ENCODE measurements around the gene CACNA2D3.

Gene CACNA2D3

GRCh38 chr3:54127499-54128056 lies 5.2 kb downstream of the CACNA2D3 start:
- DNase-seq = no peak

- no peak for DNase-seq
Observed at GRCh38 chr3:54131026-54131605, 8.8 kb downstream of the CACNA2D3 start.

DNA sequence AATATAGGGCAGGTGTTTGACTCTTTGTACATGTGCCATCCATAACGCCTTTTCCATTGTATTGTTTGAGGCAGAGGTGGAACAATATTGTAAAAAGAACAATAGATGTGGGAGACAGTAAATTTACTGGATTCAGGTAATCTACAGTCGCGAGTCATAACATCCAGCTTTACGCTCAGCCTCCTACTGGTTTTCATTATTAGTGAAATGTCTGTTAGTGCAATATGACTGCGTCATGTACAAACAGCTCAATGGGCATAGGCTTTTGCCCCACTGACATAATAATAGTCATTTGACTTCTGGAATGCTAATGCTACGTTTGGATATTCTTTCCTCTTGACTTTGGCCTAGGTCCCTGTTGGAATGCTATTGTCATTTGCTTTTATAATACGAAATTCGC lies 9.5 kb downstream of the CACNA2D3 start:
- no peak for DNase-seq

GRCh38 chr3:54132685-54133084 lies 10.3 kb downstream of the CACNA2D3 start:
- no peak for DNase-seq

DNA sequence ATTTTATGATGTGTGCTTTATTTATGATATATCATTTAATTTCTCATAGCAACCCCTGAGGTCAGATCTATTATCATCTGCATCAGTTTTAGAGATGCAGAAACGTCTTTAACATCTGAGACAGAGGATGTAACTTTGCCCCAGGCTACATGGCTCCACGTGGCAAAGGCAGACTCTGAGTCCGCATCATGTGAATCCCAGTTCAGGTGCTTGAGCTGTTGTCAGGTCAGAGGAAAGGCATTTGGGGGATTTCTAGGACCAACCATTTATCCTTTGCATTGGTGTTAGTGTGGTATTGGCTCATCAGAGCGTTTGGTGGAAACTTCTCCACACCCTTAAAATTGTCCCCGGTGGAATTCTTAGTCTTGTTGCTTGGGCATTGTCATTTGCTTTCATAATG lies 10.8 kb downstream of the CACNA2D3 start:
- DNase-seq = no peak

DNA sequence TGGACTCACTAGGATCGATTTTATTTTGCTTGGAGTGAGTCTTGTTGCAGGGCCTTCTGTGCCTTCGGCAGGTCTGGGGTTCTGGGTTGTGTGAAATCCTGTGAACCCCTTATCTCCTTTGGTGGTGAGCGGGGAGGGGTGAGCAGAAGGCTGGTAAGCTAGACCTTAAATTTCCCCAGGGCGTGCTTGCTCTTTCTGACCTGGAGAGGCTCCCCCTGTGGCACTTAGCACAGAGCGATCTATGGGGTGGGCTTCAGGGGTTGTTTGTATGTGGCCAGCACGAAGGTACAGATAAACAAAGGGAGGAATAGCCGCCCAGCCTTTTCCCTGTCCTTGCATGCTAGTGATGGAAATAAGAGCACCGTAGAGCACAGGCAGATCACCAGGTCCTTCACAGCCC lies 11.8 kb downstream of the CACNA2D3 start:
- no peak for DNase-seq

DNA sequence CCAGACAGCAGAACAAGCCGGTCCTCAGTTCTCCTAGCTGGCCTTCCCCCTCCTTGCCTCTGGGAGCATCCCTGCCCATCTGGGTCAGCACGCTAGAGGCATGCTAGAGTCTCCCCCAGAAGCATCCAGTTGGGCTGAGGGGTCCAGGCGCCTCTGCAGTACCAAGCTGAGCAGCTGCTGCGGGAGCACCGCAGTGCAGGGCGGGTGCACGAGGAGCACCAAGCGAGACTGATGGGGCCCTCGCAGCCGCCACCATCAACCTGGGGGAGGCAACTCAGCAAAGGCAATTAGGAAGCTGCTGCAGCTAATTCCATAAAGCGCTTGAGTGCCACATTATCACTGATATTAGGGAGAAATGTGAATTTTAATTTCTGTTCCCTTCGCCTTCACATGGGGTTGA lies 12.4 kb downstream of the CACNA2D3 start:
- no peak for DNase-seq

GRCh38 chr3:54137311-54137710 lies 15.0 kb downstream of the CACNA2D3 start:
- DNase-seq = no peak

DNA sequence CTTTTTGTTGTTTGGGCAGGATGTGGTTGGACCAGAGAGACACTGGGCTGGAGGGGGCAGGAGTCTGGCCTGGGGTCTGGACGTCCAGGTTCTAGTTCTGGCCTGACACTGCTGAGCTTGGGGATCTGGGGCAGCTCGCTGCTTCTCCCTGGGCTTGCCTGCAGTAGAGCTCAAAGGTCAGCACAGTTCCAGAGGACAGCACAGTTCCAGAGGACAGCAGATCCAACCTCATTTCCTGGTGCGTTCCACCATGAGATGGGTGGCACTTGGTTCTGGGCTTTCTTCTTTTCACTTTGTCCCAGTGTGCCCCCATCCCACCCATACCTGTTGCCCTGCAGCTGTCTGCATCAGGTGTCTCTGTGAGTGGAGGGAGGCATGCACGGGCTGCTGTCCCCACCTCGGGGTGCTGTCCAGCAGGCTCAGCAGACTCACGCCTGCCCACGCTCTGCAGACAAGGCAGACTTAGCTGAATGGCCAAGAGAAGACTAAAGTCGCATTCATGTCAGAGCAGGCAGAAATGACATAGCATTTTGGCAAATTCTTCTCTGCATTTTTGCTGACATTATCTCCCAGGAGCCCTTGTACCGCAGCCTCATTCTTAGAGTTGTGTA lies 16.7 kb downstream of the CACNA2D3 start:
- DNase-seq = no peak

DNA sequence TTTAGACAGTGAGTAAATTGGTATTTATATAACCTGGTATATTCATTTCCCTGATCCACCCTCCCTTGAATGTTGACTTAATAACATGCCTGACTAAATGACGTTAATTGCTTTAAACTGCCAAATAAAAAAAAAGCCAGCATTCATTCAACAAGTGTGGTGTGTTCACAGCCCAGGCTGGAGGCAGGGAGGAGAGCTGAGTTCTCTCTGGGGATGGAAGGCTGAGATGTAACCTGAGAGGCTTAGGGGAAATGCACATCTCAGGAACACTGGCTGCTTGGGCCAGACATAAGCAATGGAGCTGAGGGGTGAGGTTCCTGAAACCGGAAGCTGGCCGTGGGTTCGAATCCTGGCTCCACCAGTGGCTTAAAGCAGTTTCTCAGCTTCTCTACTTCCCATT lies 17.3 kb downstream of the CACNA2D3 start:
- no peak for DNase-seq

DNA sequence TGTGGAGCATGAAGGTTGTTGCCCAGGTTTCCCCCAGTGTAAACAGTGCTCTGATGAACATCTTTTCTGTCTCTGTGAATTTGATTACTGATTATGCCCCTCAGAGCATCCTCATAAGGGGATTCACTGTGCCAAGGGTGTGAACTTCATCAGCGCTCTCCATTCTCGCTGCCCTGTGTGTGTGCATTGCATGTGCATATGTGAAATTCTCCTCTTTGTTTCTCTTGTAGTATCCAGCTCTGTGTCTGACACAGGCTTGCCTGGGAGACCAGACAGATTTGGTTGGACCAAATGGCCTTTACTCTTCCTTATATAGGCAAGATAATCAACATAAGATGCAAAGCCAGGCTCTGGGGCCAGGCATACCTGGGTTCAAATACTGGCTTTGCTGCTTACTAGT lies 21.9 kb downstream of the CACNA2D3 start:
- DNase-seq = no peak

GRCh38 chr3:54146506-54147239 lies 24.3 kb downstream of the CACNA2D3 start:
- peak; percentile 19 for DNase-seq

DNA sequence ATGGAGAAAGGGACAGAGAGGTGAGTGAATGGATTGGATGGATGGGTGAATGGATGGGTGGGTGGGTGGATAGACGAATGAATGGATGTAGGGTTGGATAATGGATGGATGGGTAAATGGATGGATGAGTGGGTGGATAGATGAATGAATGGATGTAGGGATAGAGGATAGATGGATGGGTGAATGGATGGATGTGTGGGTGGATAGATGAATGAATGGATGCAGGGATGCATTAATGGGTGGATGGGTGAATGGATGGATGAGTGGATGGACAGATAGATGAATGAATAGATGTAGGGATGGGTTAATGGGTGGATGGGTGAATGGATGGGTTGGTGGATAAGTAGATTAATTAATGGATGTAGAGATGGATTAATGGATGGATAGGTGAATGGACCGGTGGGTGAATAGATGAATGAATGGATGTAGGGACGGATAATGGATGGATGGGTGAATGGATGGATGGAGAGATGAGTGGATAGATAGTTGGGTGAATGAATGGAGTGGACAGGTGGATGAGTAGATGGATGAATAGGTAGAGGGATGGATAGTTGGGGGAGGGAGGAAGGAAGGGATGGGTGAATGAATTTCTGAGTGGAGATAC lies 28.6 kb downstream of the CACNA2D3 start:
- DNase-seq = no peak

- no peak for DNase-seq
Observed at GRCh38 chr3:54153477-54153876, 31.1 kb downstream of the CACNA2D3 start.

GRCh38 chr3:54157860-54158259 lies 35.5 kb downstream of the CACNA2D3 start:
- no peak for DNase-seq

- DNase-seq = no peak
Observed at GRCh38 chr3:54159917-54160316, 37.6 kb downstream of the CACNA2D3 start.

- no peak for DNase-seq
Observed at GRCh38 chr3:54163441-54163840, 41.1 kb downstream of the CACNA2D3 start.

- DNase-seq = no peak
Observed at GRCh38 chr3:54164192-54164975, 42.0 kb downstream of the CACNA2D3 start.

DNA sequence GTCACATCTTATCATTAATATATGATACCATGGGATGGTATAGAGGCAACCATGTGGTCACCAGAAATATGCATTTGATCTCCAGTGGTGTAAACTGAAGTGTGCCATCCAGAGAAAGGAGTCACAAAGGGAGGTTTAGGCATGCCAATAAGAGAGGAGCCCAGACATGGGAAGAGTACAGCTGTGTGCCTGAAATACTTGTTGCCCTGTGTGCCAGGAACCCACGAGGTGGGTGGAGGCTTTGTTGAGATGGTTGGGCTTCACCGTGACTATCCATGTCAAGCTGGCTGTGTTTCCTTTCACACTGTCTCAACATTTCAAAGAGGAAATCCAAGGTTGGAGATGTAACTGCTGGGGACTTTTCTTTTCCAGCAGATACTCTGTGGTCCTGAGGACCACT lies 43.5 kb downstream of the CACNA2D3 start:
- no peak for DNase-seq

DNA sequence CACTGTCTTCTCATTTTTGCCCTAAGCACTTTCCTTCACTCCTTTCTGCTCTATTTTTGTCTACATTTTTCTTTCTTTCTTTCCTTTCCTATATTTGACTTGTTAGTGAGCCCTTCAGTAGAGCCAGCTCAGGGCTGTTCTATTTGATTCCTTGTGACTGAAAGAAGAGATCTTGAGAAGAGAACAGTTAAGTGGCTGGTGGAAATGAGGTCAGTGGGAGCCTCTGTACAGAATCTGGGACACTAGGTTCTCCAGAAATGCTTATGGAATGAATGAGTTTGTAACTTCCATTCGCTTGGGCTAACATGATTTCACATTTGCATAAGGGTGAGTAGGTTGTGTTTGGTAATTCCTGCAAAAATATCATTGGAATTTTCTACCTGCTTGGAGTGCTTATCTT lies 45.6 kb downstream of the CACNA2D3 start:
- no peak for DNase-seq

- DNase-seq = no peak
Observed at GRCh38 chr3:54168451-54168850, 46.1 kb downstream of the CACNA2D3 start.

DNA sequence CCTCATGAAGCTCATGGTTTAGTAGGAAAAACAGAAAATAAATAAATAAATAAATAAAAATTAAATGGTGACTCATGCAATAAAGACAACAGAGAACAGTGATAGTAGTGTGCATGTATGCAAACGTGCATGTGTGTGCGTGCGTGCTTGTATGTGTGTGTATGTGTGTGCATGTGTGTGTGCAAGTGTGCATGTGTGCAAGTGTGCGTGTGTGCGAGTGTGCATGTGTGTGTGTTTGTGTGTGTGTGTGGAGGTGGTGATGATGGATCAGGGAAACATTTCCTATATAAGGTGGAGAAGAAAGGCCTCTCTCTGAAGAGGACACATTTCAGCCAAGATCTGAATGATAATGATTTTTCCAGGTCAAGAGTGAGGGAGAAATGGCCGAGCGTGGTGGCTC lies 47.2 kb downstream of the CACNA2D3 start:
- no peak for DNase-seq

- no peak for DNase-seq
Observed at GRCh38 chr3:54171509-54171908, 49.2 kb downstream of the CACNA2D3 start.
